ENCODE results near the gene CHD1. TPM values are rescaled to one million over a fixed set of nuclear protein-coding genes. Genes with fewer than 3 reads are reported as not detected.
"Not testable (repeated sequence)": the region's sequence is repeated elsewhere in the genome, so short reads cannot be mapped to it uniquely, and the experiment has no call there.

CHD1 gene
- total RNA-seq, 1 experiment from 2014 or later = 52.5 TPM

- BruUV-seq (replicated peaks) = no TSS peak
- Histone ChIP-seq H3K9me3 (no peaks in the 10 kb centered on the region), H3K27me3 (replicated peaks; ENCODE audit: control insufficient read depth, insufficient read depth, low read length) (no peaks in the 10 kb centered on the region), H3K4me1 (peaks cover 7% of the 10 kb centered on the region; the same call in 1 of the 2 replicates), H3K4me3 (ENCODE audit: low read depth, low read length) (no peak overlapping the region), H3K36me3 (ENCODE audit: control insufficient read depth, insufficient read depth, low read length) (no peaks in the 10 kb centered on the region)
- ChIA-PET CTCF (no interaction called here), POLR2A (no interaction called here)
- Mint-ChIP-seq H3K4me1 (ENCODE audit: low read depth, unreplicated experiment) (peaks cover 3% of the 10 kb centered on the region), H3K27me3 (ENCODE audit: insufficient read depth, unreplicated experiment) (no peaks in the 10 kb centered on the region), H3K27ac (ENCODE audit: unreplicated experiment) (no peak overlapping the region), H3K36me3 (ENCODE audit: insufficient read depth, unreplicated experiment) (no peaks in the 10 kb centered on the region), H3K4me3 (ENCODE audit: unreplicated experiment) (no peak overlapping the region), H3K9me3 (ENCODE audit: unreplicated experiment) (peaks cover 3% of the 10 kb centered on the region)
- intact Hi-C loops (cut with micrococcal nuclease; ENCODE audit: unreplicated experiment) = no loop called here
- no peak for DNase-seq
- TF ChIP-seq, protein P1, sequence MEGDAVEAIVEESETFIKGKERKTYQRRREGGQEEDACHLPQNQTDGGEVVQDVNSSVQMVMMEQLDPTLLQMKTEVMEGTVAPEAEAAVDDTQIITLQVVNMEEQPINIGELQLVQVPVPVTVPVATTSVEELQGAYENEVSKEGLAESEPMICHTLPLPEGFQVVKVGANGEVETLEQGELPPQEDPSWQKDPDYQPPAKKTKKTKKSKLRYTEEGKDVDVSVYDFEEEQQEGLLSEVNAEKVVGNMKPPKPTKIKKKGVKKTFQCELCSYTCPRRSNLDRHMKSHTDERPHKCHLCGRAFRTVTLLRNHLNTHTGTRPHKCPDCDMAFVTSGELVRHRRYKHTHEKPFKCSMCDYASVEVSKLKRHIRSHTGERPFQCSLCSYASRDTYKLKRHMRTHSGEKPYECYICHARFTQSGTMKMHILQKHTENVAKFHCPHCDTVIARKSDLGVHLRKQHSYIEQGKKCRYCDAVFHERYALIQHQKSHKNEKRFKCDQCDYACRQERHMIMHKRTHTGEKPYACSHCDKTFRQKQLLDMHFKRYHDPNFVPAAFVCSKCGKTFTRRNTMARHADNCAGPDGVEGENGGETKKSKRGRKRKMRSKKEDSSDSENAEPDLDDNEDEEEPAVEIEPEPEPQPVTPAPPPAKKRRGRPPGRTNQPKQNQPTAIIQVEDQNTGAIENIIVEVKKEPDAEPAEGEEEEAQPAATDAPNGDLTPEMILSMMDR (IDR thresholded peaks at IDR 0.05; ENCODE audit: insufficient read depth in 1 of 2, low read depth in 1 of 2, low read length in 1 of 2, severe bottlenecking in 1 of 2, unreplicated experiment in 1 of 2) = no peak
Observed at GRCh38 chr5:98957307-98957706, 28.5 kb upstream of the CHD1 start.

DNA sequence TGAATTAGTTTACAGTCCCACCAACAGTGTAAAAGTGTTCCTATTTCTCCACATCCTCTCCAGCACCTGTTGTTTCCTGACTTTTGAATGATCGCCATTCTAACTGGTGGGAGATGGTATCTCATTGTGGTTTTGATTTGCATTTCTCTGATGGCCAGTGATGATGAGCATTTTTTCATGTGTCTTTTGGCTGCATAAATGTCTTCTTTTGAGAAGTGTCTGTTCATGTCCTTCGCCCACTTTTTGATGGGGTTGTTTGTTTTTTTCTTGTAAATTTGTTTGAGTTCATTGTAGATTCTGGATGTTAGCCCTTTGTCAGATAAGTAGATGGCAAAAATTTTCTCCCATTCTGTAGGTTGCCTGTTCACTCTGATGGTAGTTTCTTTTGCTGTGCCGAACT, 27.1 kb upstream of the CHD1 start:
- H3K27me3 ChIP-seq (replicated peaks; ENCODE audit: control insufficient read depth, insufficient read depth, low read length); H3K4me1 Mint-ChIP-seq (ENCODE audit: low read depth, unreplicated experiment); H3K36me3 ChIP-seq (ENCODE audit: control insufficient read depth, insufficient read depth, low read length); H3K4me3 Mint-ChIP-seq (ENCODE audit: unreplicated experiment); H3K4me3 ChIP-seq (ENCODE audit: low read depth, low read length); H3K4me1 ChIP-seq; H3K27ac Mint-ChIP-seq (ENCODE audit: unreplicated experiment); H3K27me3 Mint-ChIP-seq (ENCODE audit: insufficient read depth, unreplicated experiment); H3K36me3 Mint-ChIP-seq (ENCODE audit: insufficient read depth, unreplicated experiment); POLR2A ChIA-PET; CTCF ChIA-PET; DNase-seq; H3K9me3 Mint-ChIP-seq (ENCODE audit: unreplicated experiment); BruUV-seq (replicated peaks); H3K9me3 ChIP-seq: not testable (repeated sequence)
- intact Hi-C loops (cut with micrococcal nuclease; ENCODE audit: unreplicated experiment) = loop anchor here (2.0 kb wide), 1 partner anchor 17 kb away; no protein-coding TSS in a partner anchor

- intact Hi-C loops (cut with micrococcal nuclease; ENCODE audit: unreplicated experiment) = loop anchor here (2.0 kb wide), 1 partner anchor 17 kb away; no protein-coding TSS in a partner anchor
- H3K4me1 ChIP-seq; CTCF ChIA-PET; H3K27ac Mint-ChIP-seq (ENCODE audit: unreplicated experiment); BruUV-seq (replicated peaks); H3K9me3 ChIP-seq; H3K27me3 ChIP-seq (replicated peaks; ENCODE audit: control insufficient read depth, insufficient read depth, low read length); POLR2A ChIA-PET; H3K9me3 Mint-ChIP-seq (ENCODE audit: unreplicated experiment); DNase-seq; H3K36me3 ChIP-seq (ENCODE audit: control insufficient read depth, insufficient read depth, low read length); H3K4me3 Mint-ChIP-seq (ENCODE audit: unreplicated experiment); H3K27me3 Mint-ChIP-seq (ENCODE audit: insufficient read depth, unreplicated experiment); H3K4me3 ChIP-seq (ENCODE audit: low read depth, low read length); H3K4me1 Mint-ChIP-seq (ENCODE audit: low read depth, unreplicated experiment); H3K36me3 Mint-ChIP-seq (ENCODE audit: insufficient read depth, unreplicated experiment): not testable (repeated sequence)
Observed at GRCh38 chr5:98955471-98955870, 26.7 kb upstream of the CHD1 start.

DNA sequence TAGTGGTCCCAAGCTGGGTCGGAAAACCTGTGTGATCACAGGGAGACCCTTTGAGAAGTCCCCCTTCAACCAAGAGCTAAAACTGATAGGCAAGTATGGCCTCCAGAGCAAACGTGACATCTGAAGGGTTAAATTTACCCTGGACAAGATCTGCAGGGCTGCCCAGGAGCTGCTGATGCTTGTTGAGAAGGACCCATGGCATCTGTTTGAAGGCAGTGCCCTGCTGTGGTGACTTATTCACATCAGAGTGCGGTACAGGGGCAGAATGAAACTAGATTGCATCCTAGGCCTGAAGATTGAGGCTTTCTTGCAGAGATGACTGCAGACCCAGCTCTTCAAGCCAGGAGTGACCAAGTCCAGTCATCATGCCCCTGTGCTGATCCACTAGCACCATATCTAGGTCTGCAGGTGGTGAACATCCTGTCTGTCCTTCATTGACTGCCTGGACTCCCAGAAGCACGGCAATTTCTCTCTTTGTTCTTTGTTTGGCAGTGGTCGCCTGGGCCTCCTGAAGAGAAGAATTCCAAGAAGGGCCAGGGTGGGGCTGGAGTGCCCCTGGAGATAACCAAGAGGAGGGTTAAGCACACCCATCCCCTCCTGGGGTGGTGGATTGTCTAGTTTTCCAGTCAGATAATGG, 25.7 kb upstream of the CHD1 start:
- Mint-ChIP-seq H3K27me3 (ENCODE audit: insufficient read depth, unreplicated experiment) (no peaks in the 10 kb centered on the region), H3K9me3 (ENCODE audit: unreplicated experiment) (no peaks in the 10 kb centered on the region), H3K4me3 (ENCODE audit: unreplicated experiment) (no peak overlapping the region), H3K36me3 (ENCODE audit: insufficient read depth, unreplicated experiment) (no peaks in the 10 kb centered on the region), H3K4me1 (ENCODE audit: low read depth, unreplicated experiment) (no peaks in the 10 kb centered on the region), H3K27ac (ENCODE audit: unreplicated experiment) (no peak overlapping the region)
- intact Hi-C loops (cut with micrococcal nuclease; ENCODE audit: unreplicated experiment) = loop anchor here (2.0 kb wide), 1 partner anchor 16 kb away; no protein-coding TSS in a partner anchor
- POLR2A ChIA-PET = no interaction called here
- TF ChIP-seq, protein P1 (IDR thresholded peaks at IDR 0.05; ENCODE audit: insufficient read depth in 1 of 2, low read depth in 1 of 2, low read length in 1 of 2, severe bottlenecking in 1 of 2, unreplicated experiment in 1 of 2) = no peak
- CTCF ChIA-PET = no interaction called here
- no peaks in the 10 kb centered on the region for H3K9me3 ChIP-seq
- H3K36me3 ChIP-seq (ENCODE audit: control insufficient read depth, insufficient read depth, low read length) = no peaks in the 10 kb centered on the region
- no peak for DNase-seq
- no peaks in the 10 kb centered on the region for H3K27me3 ChIP-seq (replicated peaks; ENCODE audit: control insufficient read depth, insufficient read depth, low read length)
- no peak overlapping the region for H3K4me3 ChIP-seq (ENCODE audit: low read depth, low read length)
- 0 out of 2 replicates have a peak, but pooled peaks cover 5% of the 10 kb centered on the region for H3K4me1 ChIP-seq
- no TSS peak for BruUV-seq (replicated peaks)

All from Caco-2 (cell line).